A673 (cell line): ENCODE results near the gene DUSP5.

ENCODE experiments used
- CTCF ChIP-seq: fragments of 300-800, 200-600 bp; sonication (generic); conservative IDR thresholded peaks from 2 replicates; pipeline ENCODE4 v1.5.1; 2017; ENCODE audit warnings: low read depth, mild to moderate bottlenecking, antibody characterized with exemption, low read length, moderate library complexity, mixed read lengths
- EZH2 ChIP-seq: fragments of 200-600 bp; sonication (generic); IDR thresholded peaks from 2 replicates; pipeline ENCODE4 v1.6.1; 2017; ENCODE audit warnings: borderline replicate concordance, low read depth, mild to moderate bottlenecking, mixed read lengths, antibody characterized with exemption, low read length; ENCODE audit not compliant: poor library complexity, severe bottlenecking

GRCh38 chr10:110474017-110474416 lies 23.7 kb upstream of the DUSP5 start:
- TF ChIP-seq CTCF (no peak), EZH2 (no peak)
